ENCODE data around the gene CAMTA1.

The CAMTA1 gene

GRCh38 chr1:7252411-7253117, 467.3 kb downstream of the CAMTA1 start:
- POLR2A ChIA-PET = no interaction called here
- no peak for TF ChIP-seq TARDBP (IDR thresholded peaks at IDR 0.05)
- TF ChIP-seq, protein P1, sequence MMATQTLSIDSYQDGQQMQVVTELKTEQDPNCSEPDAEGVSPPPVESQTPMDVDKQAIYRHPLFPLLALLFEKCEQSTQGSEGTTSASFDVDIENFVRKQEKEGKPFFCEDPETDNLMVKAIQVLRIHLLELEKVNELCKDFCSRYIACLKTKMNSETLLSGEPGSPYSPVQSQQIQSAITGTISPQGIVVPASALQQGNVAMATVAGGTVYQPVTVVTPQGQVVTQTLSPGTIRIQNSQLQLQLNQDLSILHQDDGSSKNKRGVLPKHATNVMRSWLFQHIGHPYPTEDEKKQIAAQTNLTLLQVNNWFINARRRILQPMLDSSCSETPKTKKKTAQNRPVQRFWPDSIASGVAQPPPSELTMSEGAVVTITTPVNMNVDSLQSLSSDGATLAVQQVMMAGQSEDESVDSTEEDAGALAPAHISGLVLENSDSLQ (IDR thresholded peaks at IDR 0.05) = no peak
- no peak for TF ChIP-seq ELF4 (IDR thresholded peaks at IDR 0.05)
- no peak for TF ChIP-seq L3MBTL2 (conservative IDR thresholded peaks at IDR 0.05)
- TF ChIP-seq FOXM1 (IDR thresholded peaks at IDR 0.05; ENCODE audit: borderline replicate concordance) = no peak
- TF ChIP-seq ARNT (IDR thresholded peaks at IDR 0.05) = no peak
- no peak for TF ChIP-seq ZNF384 (IDR thresholded peaks at IDR 0.05)
- no peak for TF ChIP-seq CTBP1 (IDR thresholded peaks at IDR 0.05; ENCODE audit: borderline replicate concordance)
- no peak for TF ChIP-seq SP1 (IDR thresholded peaks at IDR 0.05)
- no peak for TF ChIP-seq HDGF (IDR thresholded peaks at IDR 0.05; ENCODE audit: borderline replicate concordance)
- no peak for TF ChIP-seq SUZ12 (IDR thresholded peaks at IDR 0.05)
- no peak for TF ChIP-seq FOXK2 (IDR thresholded peaks at IDR 0.05)
- no peak for TF ChIP-seq FOXA1 (IDR thresholded peaks at IDR 0.05)
- TF ChIP-seq BHLHE40 (IDR thresholded peaks at IDR 0.05; ENCODE audit: borderline replicate concordance) = no peak
- TF ChIP-seq LEF1 (IDR thresholded peaks at IDR 0.05; ENCODE audit: borderline replicate concordance) = no peak
- no peak for TF ChIP-seq NFRKB (IDR thresholded peaks at IDR 0.05)
- CTCF ChIA-PET = no interaction called here
- DNase-seq (ENCODE audit: extremely low spot score) = no peak

DNA sequence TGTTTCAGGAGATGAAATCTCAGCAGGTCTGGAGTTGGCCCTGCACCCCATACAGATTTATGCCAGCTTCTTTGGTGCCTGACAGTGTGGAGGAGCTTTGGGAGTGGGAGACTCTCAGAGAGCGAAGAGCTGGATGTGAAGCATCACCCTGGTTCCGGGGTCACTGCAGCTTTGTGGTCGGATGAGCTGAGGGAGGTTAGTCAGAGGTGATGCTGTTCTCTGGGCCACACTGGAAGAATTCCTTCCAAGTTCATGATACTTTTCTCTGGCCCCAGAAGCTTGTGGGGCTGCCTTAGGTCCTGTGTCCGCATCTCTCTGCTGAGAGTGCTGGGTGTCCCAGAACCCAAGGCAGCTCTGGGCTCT, 467.8 kb downstream of the CAMTA1 start:
- TF ChIP-seq BHLHE40 (IDR thresholded peaks at IDR 0.05; ENCODE audit: borderline replicate concordance) (no peak), LEF1 (IDR thresholded peaks at IDR 0.05; ENCODE audit: borderline replicate concordance) (no peak), SP1 (IDR thresholded peaks at IDR 0.05) (no peak), ARNT (IDR thresholded peaks at IDR 0.05) (no peak), HDGF (IDR thresholded peaks at IDR 0.05; ENCODE audit: borderline replicate concordance) (no peak), L3MBTL2 (conservative IDR thresholded peaks at IDR 0.05) (no peak), FOXM1 (IDR thresholded peaks at IDR 0.05; ENCODE audit: borderline replicate concordance) (no peak)
- POLR2A ChIA-PET = no interaction called here
- DNase-seq (ENCODE audit: extremely low spot score) = no peak
- CTCF ChIA-PET = no interaction called here

DNA sequence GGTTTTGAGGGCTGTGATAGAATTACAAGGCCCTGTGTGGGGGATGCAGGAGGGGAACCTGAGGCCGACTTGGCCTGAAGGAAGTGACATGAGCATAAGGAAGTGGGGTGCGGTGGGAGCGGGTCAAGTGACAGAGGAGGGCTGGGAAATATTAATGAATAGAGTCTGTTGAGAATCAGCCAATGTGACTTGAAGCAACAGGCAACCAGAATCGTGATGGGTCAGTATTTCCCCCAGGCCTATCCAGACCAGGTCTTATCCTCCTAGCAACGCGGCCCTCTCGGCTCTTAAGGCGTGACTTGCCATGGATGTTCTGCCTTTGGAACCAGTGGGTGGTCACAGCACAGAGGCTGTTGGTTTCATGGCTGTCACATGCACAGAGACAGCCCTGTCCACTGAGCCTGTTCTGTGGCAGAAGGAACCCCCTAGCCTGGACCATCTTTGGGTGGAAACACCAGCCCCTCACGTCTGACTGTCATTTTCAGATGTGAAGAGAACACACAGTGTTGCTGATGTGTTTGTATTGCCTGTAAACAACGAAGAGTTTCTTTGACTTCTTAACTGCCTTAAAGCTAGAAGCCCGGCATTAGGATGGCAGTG, 468.8 kb downstream of the CAMTA1 start:
- no peak for DNase-seq (ENCODE audit: extremely low spot score)
- TF ChIP-seq, protein P1 (IDR thresholded peaks at IDR 0.05) = no peak
- no peak for TF ChIP-seq LEF1 (IDR thresholded peaks at IDR 0.05; ENCODE audit: borderline replicate concordance)
- TF ChIP-seq ARNT (IDR thresholded peaks at IDR 0.05) = no peak
- no peak for TF ChIP-seq ZNF384 (IDR thresholded peaks at IDR 0.05)
- ChIA-PET POLR2A (no interaction called here), CTCF (no interaction called here)

- POLR2A ChIA-PET = no interaction called here
- CTCF ChIA-PET = interaction anchor here (0.6 to 0.7 kb wide), 3 partner anchors 10 to 535 kb away, joined by 3 to 9 read pairs (median 5); no protein-coding TSS in a partner anchor
- DNase-seq (ENCODE audit: extremely low spot score) = no peak
- TF ChIP-seq ZNF384 (IDR thresholded peaks at IDR 0.05) = no peak
- TF ChIP-seq CTBP1 (IDR thresholded peaks at IDR 0.05; ENCODE audit: borderline replicate concordance) = no peak
- no peak for TF ChIP-seq FOXK2 (IDR thresholded peaks at IDR 0.05)
Measured at GRCh38 chr1:7255303-7256058, 470.2 kb downstream of the CAMTA1 start.

- ChIA-PET POLR2A (no interaction called here), CTCF (no interaction called here)
- TF ChIP-seq SUZ12 (IDR thresholded peaks at IDR 0.05) = no peak
- TF ChIP-seq ELF4 (IDR thresholded peaks at IDR 0.05) = no peak
- no peak for TF ChIP-seq CTBP1 (IDR thresholded peaks at IDR 0.05; ENCODE audit: borderline replicate concordance)
- TF ChIP-seq NFRKB (IDR thresholded peaks at IDR 0.05) = no peak
- no peak for TF ChIP-seq L3MBTL2 (conservative IDR thresholded peaks at IDR 0.05)
- no peak for TF ChIP-seq LEF1 (IDR thresholded peaks at IDR 0.05; ENCODE audit: borderline replicate concordance)
- TF ChIP-seq SP1 (IDR thresholded peaks at IDR 0.05) = no peak
- no peak for TF ChIP-seq FOXK2 (IDR thresholded peaks at IDR 0.05)
- TF ChIP-seq, protein P1 (IDR thresholded peaks at IDR 0.05) = no peak
- no peak for TF ChIP-seq HDGF (IDR thresholded peaks at IDR 0.05; ENCODE audit: borderline replicate concordance)
- TF ChIP-seq TARDBP (IDR thresholded peaks at IDR 0.05) = no peak
- DNase-seq (ENCODE audit: extremely low spot score) = no peak
Measured at GRCh38 chr1:7256526-7256925, 471.3 kb downstream of the CAMTA1 start.

DNA sequence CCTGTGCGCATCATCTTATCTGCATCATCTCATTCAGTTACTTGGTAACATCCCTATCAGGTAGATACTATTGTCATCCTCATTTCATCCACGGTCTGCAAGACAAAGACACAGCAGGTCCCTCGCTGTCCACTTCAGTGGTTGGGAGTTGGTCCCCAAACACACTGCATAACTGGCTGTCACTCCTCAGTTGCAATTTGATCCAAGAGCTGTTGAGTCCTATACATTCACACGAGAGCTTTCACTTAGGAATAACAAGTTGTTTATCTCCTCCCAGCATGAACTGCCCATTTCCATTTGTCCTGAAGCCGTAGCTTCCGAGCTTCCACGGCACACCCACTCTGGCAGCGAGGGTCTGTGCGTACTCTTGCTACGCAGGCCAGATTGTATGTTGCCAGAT, 472.0 kb downstream of the CAMTA1 start:
- TF ChIP-seq, protein P1 (IDR thresholded peaks at IDR 0.05) = peak; percentile 88
- TF ChIP-seq ZNF384 (IDR thresholded peaks at IDR 0.05) (no peak), CTBP1 (IDR thresholded peaks at IDR 0.05; ENCODE audit: borderline replicate concordance) (peak; percentile 24; the same call in 1 of the 2 replicates), FOXA1 (IDR thresholded peaks at IDR 0.05) (no peak), SP1 (IDR thresholded peaks at IDR 0.05) (no peak)
- peak; percentile 28 for DNase-seq (ENCODE audit: extremely low spot score)
- ChIA-PET CTCF (no interaction called here), POLR2A (no interaction called here)
